HG03135 (cell line): ENCODE measurements around the gene RALGPS1.
A peak's percentile ranks its signal among the peaks of the same experiment; 100 is the strongest.

Experiments used
- ATAC-seq: cut with Tn5 transposase; IDR thresholded peaks from one replicate; pipeline ENCODE4 v1.9.1; 2021; ENCODE audit warnings: mild to moderate bottlenecking, moderate library complexity; ENCODE audit not compliant: unreplicated experiment

RALGPS1 gene

GRCh38 chr9:127149010-127149409 is 234.4 kb downstream of the RALGPS1 start:
- no peak for ATAC-seq

GRCh38 chr9:127149463-127150390 is 235.1 kb downstream of the RALGPS1 start:
- no peak for ATAC-seq

GRCh38 chr9:127153501-127153900 is 238.9 kb downstream of the RALGPS1 start:
- no peak for ATAC-seq

- ATAC-seq, result no peak
Observed at GRCh38 chr9:127154003-127154389, 239.4 kb downstream of the RALGPS1 start.

- ATAC-seq, result no peak
Observed at GRCh38 chr9:127154390-127155191, 240.0 kb downstream of the RALGPS1 start.

GRCh38 chr9:127155314-127155960 is 240.9 kb downstream of the RALGPS1 start:
- ATAC-seq, result no peak

- ATAC-seq, result no peak
Observed at GRCh38 chr9:127158786-127159324, 244.3 kb downstream of the RALGPS1 start.

GRCh38 chr9:127159325-127159801 is 244.8 kb downstream of the RALGPS1 start:
- no peak for ATAC-seq

GRCh38 chr9:127159949-127160610 is 245.5 kb downstream of the RALGPS1 start:
- no peak for ATAC-seq

GRCh38 chr9:127161081-127161624 is 246.6 kb downstream of the RALGPS1 start:
- ATAC-seq, result no peak

GRCh38 chr9:127162046-127162863 is 247.7 kb downstream of the RALGPS1 start:
- ATAC-seq, result no peak

GRCh38 chr9:127162864-127163365 is 248.3 kb downstream of the RALGPS1 start:
- ATAC-seq, result no peak

GRCh38 chr9:127163409-127163808 is 248.8 kb downstream of the RALGPS1 start:
- no peak for ATAC-seq

- no peak for ATAC-seq
Observed at GRCh38 chr9:127165116-127165515, 250.5 kb downstream of the RALGPS1 start.

- ATAC-seq, result no peak
Observed at GRCh38 chr9:127166111-127166510, 251.5 kb downstream of the RALGPS1 start.

- peak; percentile 61 for ATAC-seq
Observed at GRCh38 chr9:127166651-127167524, 252.3 kb downstream of the RALGPS1 start.

GRCh38 chr9:127167560-127168326 is 253.2 kb downstream of the RALGPS1 start:
- ATAC-seq, result no peak
